ENCODE measurements around the gene SERPINI2.

GRCh38 chr3:167480748-167481147, 6.9 kb upstream of the SERPINI2 start:
- TF ChIP-seq, protein P1, sequence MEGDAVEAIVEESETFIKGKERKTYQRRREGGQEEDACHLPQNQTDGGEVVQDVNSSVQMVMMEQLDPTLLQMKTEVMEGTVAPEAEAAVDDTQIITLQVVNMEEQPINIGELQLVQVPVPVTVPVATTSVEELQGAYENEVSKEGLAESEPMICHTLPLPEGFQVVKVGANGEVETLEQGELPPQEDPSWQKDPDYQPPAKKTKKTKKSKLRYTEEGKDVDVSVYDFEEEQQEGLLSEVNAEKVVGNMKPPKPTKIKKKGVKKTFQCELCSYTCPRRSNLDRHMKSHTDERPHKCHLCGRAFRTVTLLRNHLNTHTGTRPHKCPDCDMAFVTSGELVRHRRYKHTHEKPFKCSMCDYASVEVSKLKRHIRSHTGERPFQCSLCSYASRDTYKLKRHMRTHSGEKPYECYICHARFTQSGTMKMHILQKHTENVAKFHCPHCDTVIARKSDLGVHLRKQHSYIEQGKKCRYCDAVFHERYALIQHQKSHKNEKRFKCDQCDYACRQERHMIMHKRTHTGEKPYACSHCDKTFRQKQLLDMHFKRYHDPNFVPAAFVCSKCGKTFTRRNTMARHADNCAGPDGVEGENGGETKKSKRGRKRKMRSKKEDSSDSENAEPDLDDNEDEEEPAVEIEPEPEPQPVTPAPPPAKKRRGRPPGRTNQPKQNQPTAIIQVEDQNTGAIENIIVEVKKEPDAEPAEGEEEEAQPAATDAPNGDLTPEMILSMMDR (IDR thresholded peaks at IDR 0.05), result no peak
- no peak for TF ChIP-seq CHD2 (IDR thresholded peaks at IDR 0.05; ENCODE audit: low read length, partially characterized antibody)
- no peak for TF ChIP-seq POLR2A (IDR thresholded peaks at IDR 0.05; ENCODE audit: low read length)
- no peak for TF ChIP-seq HOXB13 (CRISPR knock-in tag; IDR thresholded peaks at IDR 0.05; ENCODE audit: low read depth)
- TF ChIP-seq CBX8 (IDR thresholded peaks at IDR 0.05), result no peak
- TF ChIP-seq RFX5 (IDR thresholded peaks at IDR 0.05), result no peak
- TF ChIP-seq HMGXB4 (CRISPR knock-in tag; IDR thresholded peaks at IDR 0.05; ENCODE audit: borderline replicate concordance), result no peak
- no peak for TF ChIP-seq CEBPB (IDR thresholded peaks at IDR 0.05)

All from A549 (cell line).